CD4-positive, alpha-beta T cell (primary cell): Measurements from ENCODE around the gene HSDL2. TPM values are rescaled to one million over a fixed set of nuclear protein-coding genes. Genes with fewer than 3 reads are reported as not detected.

ENCODE experiments used
- ATAC-seq: fragments of 200-7000 bp; cut with Tn5 transposase; one replicate; pipeline ENCODE4 v1.10.0; 2022; ENCODE audit warnings: mild to moderate bottlenecking; ENCODE audit not compliant: poor library complexity
- CTCF ChIA-PET: fragments of 350-600 bp; sonication (Branson Sonifier 250); formaldehyde crosslinking; loops from one replicate; lab custom pipeline; 2021; ENCODE audit warnings: antibody characterized with exemption, inconsistent platforms; lab: Charles Lee
- POLR2A ChIA-PET: fragments of 350-600 bp; sonication (Branson Sonifier 250); formaldehyde crosslinking; loops from one replicate; lab custom pipeline; 2021; ENCODE audit warnings: antibody characterized with exemption, inconsistent platforms; lab: Charles Lee
- DNase-seq, 14 experiments: peaks; one replicate each; pipeline ENCODE4 v3.0.0-alpha.2; 2013 to 2020; ENCODE audit warnings: mixed read lengths in 2 of 14
- H3K27ac ChIP-seq, 2 donors: one replicate each; pipeline versions ENCODE4 v1.5.1 to v1.7.0; 2013; ENCODE audit warnings: low read length in 2 of 2, low read depth in 1 of 2, mild to moderate bottlenecking in 1 of 2
- H3K27me3 ChIP-seq, 2 experiments: 1 replicate in 1 of 2; 2 replicates in 1 of 2; pipeline versions ENCODE4 v1.6.1 to v1.7.0; 2013; ENCODE audit warnings: low read length in 2 of 2, control low read depth in 1 of 2, mild to moderate bottlenecking in 1 of 2, moderate library complexity in 1 of 2; ENCODE audit not compliant: insufficient read depth in 2 of 2, control insufficient read depth in 1 of 2
- H3K36me3 ChIP-seq: one replicate; pipeline ENCODE4 v1.6.1; 2013; ENCODE audit warnings: low read length, control low read depth; ENCODE audit not compliant: insufficient read depth
- H3K4me1 ChIP-seq: one replicate; pipeline ENCODE4 v1.6.1; 2013; ENCODE audit warnings: low read length, control low read depth; ENCODE audit not compliant: insufficient read depth
- H3K4me3 ChIP-seq: one replicate; pipeline ENCODE4 v1.5.1; 2013; ENCODE audit warnings: mild to moderate bottlenecking, low read length, moderate library complexity
- H3K9me3 ChIP-seq, 2 experiments: 1 replicate in 1 of 2; 2 replicates in 1 of 2; pipeline versions ENCODE4 v1.6.1 to v1.7.0; 2013; ENCODE audit warnings: low read length in 2 of 2, mild to moderate bottlenecking in 2 of 2, control low read depth in 1 of 2, moderate library complexity in 1 of 2; ENCODE audit not compliant: control insufficient read depth in 1 of 2, insufficient read depth in 1 of 2
- H3K27ac Mint-ChIP-seq: one replicate; pipeline ENCODE4 v1.8.0; 2020; ENCODE audit warnings: mixed read lengths
- H3K27me3 Mint-ChIP-seq: one replicate; pipeline ENCODE4 v1.8.0; 2021; ENCODE audit warnings: mixed read lengths
- H3K36me3 Mint-ChIP-seq: one replicate; pipeline ENCODE4 v1.8.0; 2021; ENCODE audit warnings: low read depth, mixed read lengths
- H3K4me1 Mint-ChIP-seq: one replicate; pipeline ENCODE4 v1.8.0; 2021; ENCODE audit warnings: low read depth, mixed read lengths
- H3K4me3 Mint-ChIP-seq: one replicate; pipeline ENCODE4 v1.8.0; 2020; ENCODE audit warnings: mild to moderate bottlenecking, mixed read lengths
- H3K9me3 Mint-ChIP-seq: one replicate; pipeline ENCODE4 v1.8.0; 2020; ENCODE audit warnings: mixed read lengths
- CTCF ChIP-seq: fragments of 200-600 bp; IDR thresholded peaks from one replicate; pipeline ENCODE4 v1.8.0; 2022; ENCODE audit warnings: antibody characterized with exemption, mild to moderate bottlenecking
- intact Hi-C, 2 experiments: fragments of 100-400 bp; cut with DNase I in 1 of 2; cut with micrococcal nuclease in 1 of 2; formaldehyde crosslinking; loops; one replicate each; pipeline versions ENCODE4 v1.15.1 to v1.9.0; 2023 to 2025; cut with DNase I, micrococcal nuclease
- total RNA-seq, 174 experiments: library from RNA in 2 of 174; stranded (reverse) in 2 of 174; gene quantifications; one replicate each; pipeline ENCODE4 v1.2.3 and lab custom pipeline; 2021 to 2026

HSDL2 gene
- total RNA-seq, 2 experiments from 2014 or later = 3.8 to 4.9 TPM

DNA sequence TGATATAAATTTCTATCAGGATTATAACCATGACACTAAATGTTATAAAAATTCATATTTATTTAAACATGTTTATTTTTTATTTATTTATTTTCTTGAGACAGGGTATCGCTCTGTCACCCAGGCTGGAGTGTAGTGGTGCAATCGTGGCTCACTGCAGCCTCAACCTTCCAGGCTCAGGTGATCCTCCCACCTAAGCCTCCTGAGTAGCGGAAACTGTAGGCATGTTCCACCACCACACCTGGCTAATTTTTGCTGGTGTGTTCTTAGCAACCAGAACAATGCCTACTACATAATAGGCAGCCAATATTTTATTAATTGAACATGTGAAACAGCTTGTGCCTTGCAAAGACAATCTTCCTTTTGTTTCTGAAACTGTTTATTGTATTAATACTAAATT lies 40.0 kb upstream of the HSDL2 start:
- Mint-ChIP-seq H3K9me3 (no peaks in the 10 kb centered on the region), H3K27me3 (no peaks in the 10 kb centered on the region), H3K27ac (no peak overlapping the region), H3K4me1 (no peaks in the 10 kb centered on the region), H3K36me3 (no peaks in the 10 kb centered on the region), H3K4me3 (no peak overlapping the region)
- Histone ChIP-seq H3K4me1 (no peaks in the 10 kb centered on the region), H3K27me3 (no peaks in the 10 kb centered on the region), H3K36me3 (no peaks in the 10 kb centered on the region), H3K4me3 (no peak overlapping the region), H3K9me3 (no peaks in the 10 kb centered on the region), H3K27ac (no peak overlapping the region)
- DNase-seq (no peak), ATAC-seq (no peak)
- TF ChIP-seq CTCF = no peak
- intact Hi-C loops = loop anchor here in 1 of 2 experiments (10.0 kb wide), 1 partner anchor 675 kb away; the partner anchor contains the start of gene GNG10
- CTCF ChIA-PET = no interaction called here
- POLR2A ChIA-PET = no interaction called here

GRCh38 chr9:112341730-112342129 lies 38.2 kb upstream of the HSDL2 start:
- DNase-seq (no peak), ATAC-seq (no peak)
- no peaks in the 10 kb centered on the region for H3K4me1 ChIP-seq
- no peak overlapping the region for H3K4me3 Mint-ChIP-seq
- H3K27me3 ChIP-seq = no peaks in the 10 kb centered on the region
- H3K27ac ChIP-seq = no peak overlapping the region
- H3K9me3 Mint-ChIP-seq = no peaks in the 10 kb centered on the region
- H3K27ac Mint-ChIP-seq = no peak overlapping the region
- H3K27me3 Mint-ChIP-seq = no peaks in the 10 kb centered on the region
- no peaks in the 10 kb centered on the region for H3K4me1 Mint-ChIP-seq
- no peaks in the 10 kb centered on the region for H3K9me3 ChIP-seq
- H3K36me3 Mint-ChIP-seq = no peaks in the 10 kb centered on the region
- no peak for TF ChIP-seq CTCF
- H3K4me3 ChIP-seq = no peak overlapping the region
- POLR2A ChIA-PET = no interaction called here
- H3K36me3 ChIP-seq = no peaks in the 10 kb centered on the region
- intact Hi-C loops = no loop called here
- CTCF ChIA-PET = no interaction called here

GRCh38 chr9:112348257-112349007 lies 31.5 kb upstream of the HSDL2 start:
- ChIA-PET CTCF (interaction anchor here (1.2 kb wide), 1 partner anchor 15 kb away, joined by 3 read pairs; the partner anchor contains the start of gene PTBP3), POLR2A (interaction anchor here (1.7 to 1.8 kb wide), 2 partner anchors 15 to 31 kb away, joined by 5 read pairs; partner anchors contain the start of gene PTBP3)
- TF ChIP-seq CTCF = no peak
- no peaks in the 10 kb centered on the region for H3K9me3 Mint-ChIP-seq
- no peaks in the 10 kb centered on the region for H3K27me3 ChIP-seq
- H3K36me3 Mint-ChIP-seq = no peaks in the 10 kb centered on the region
- peak overlapping the region; percentile 46 for H3K4me3 ChIP-seq
- peak; percentile 83 for ATAC-seq
- peaks cover 8% of the 10 kb centered on the region for H3K4me1 ChIP-seq
- H3K27me3 Mint-ChIP-seq = no peaks in the 10 kb centered on the region
- peak overlapping the region; percentile 85 for H3K4me3 Mint-ChIP-seq
- H3K27ac Mint-ChIP-seq = peak overlapping the region; percentile 77
- H3K9me3 ChIP-seq = no peaks in the 10 kb centered on the region
- peak; percentile 45 to 84 (median 68) for DNase-seq
- H3K36me3 ChIP-seq = no peaks in the 10 kb centered on the region
- intact Hi-C loops = no loop called here
- H3K4me1 Mint-ChIP-seq = peaks cover 14% of the 10 kb centered on the region
- no peak overlapping the region for H3K27ac ChIP-seq
